Measurements from ENCODE around the gene TEX50.

DNA sequence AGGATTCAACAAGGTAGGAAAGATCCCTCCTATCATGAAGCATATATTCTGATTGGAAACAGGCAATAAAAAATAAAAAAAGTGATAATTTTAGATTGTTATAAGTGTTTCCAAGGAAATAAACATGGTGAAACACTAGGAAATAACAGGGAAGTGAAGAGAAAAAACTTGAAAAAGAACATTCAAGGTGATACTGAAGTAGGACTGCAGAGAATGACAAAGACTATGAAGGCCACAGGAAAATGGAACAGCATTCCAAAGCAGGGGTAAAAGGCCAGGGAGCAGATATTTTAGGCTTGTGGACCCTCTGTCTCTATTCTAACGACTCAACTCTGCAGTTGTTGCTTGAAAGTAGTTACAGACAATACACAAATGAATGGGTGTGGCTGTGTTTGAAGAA lies 26.6 kb downstream of the TEX50 start:
- no peak for TF ChIP-seq EZH2 (IDR thresholded peaks at IDR 0.05; ENCODE audit: borderline replicate concordance, low read depth, low read length, severe bottlenecking)
- TF ChIP-seq, protein P1, sequence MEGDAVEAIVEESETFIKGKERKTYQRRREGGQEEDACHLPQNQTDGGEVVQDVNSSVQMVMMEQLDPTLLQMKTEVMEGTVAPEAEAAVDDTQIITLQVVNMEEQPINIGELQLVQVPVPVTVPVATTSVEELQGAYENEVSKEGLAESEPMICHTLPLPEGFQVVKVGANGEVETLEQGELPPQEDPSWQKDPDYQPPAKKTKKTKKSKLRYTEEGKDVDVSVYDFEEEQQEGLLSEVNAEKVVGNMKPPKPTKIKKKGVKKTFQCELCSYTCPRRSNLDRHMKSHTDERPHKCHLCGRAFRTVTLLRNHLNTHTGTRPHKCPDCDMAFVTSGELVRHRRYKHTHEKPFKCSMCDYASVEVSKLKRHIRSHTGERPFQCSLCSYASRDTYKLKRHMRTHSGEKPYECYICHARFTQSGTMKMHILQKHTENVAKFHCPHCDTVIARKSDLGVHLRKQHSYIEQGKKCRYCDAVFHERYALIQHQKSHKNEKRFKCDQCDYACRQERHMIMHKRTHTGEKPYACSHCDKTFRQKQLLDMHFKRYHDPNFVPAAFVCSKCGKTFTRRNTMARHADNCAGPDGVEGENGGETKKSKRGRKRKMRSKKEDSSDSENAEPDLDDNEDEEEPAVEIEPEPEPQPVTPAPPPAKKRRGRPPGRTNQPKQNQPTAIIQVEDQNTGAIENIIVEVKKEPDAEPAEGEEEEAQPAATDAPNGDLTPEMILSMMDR (IDR thresholded peaks at IDR 0.05; ENCODE audit: extremely low read depth in 1 of 2, insufficient read depth in 1 of 2, low read depth in 1 of 2, low read length in 2 of 2), result no peak
- TF ChIP-seq MYC (IDR thresholded peaks at IDR 0.05; ENCODE audit: low read depth, low read length), result no peak
- TF ChIP-seq JUN (IDR thresholded peaks at IDR 0.05; ENCODE audit: borderline replicate concordance, insufficient read depth, insufficient read length, low read depth), result no peak
- TF ChIP-seq POLR2A (IDR thresholded peaks at IDR 0.05; ENCODE audit: low read depth, low read length), result no peak
- TF ChIP-seq GATA2 (IDR thresholded peaks at IDR 0.05; ENCODE audit: insufficient read depth, insufficient read length, low read depth, low read length), result no peak
- no peak for TF ChIP-seq POLR2AphosphoS5 (IDR thresholded peaks at IDR 0.05; ENCODE audit: insufficient read depth, low read depth, low read length)
- TF ChIP-seq, protein P2, sequence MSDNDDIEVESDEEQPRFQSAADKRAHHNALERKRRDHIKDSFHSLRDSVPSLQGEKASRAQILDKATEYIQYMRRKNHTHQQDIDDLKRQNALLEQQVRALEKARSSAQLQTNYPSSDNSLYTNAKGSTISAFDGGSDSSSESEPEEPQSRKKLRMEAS (IDR thresholded peaks at IDR 0.05; ENCODE audit: insufficient read depth, insufficient read length), result no peak
